K562 (cell line): ENCODE data around the gene MIP. TPM values are rescaled to one million over a fixed set of nuclear protein-coding genes. Genes with fewer than 3 reads are reported as not detected.
A peak's percentile ranks its signal among the peaks of the same experiment; 100 is the strongest.

ENCODE experiments used
- BHLHE40 ChIP-seq: IDR thresholded peaks from 2 replicates; pipeline ENCODE4 v1.6.1; 2011; ENCODE audit warnings: low read length, improper control_type of control experiment
- E2F8 ChIP-seq: fragments of 450-650 bp; IDR thresholded peaks from 2 replicates; pipeline ENCODE4 v1.7.1; 2018; ENCODE audit warnings: mild to moderate bottlenecking, low read depth; ENCODE audit not compliant: partially characterized antibody
- ELK1 ChIP-seq: sonication (generic); formaldehyde crosslinking; IDR thresholded peaks from 2 replicates; pipeline ENCODE4 v1.8.1; 2022; ENCODE audit warnings: missing genetic modification reagents
- GATAD2A ChIP-seq: fragments of 450-650 bp; IDR thresholded peaks from 2 replicates; pipeline ENCODE4 v1.6.1; 2017
- HLTF ChIP-seq: fragments of 450-650 bp; IDR thresholded peaks from 2 replicates; pipeline ENCODE4 v1.6.1; 2016
- MAFG ChIP-seq: fragments of 450-650 bp; conservative IDR thresholded peaks from 2 replicates; pipeline ENCODE4 v1.6.1; 2016; ENCODE audit warnings: missing genetic modification characterization, missing compliant biosample characterization
- MAFK ChIP-seq: IDR thresholded peaks from 2 replicates; pipeline ENCODE4 v1.6.1; 2011; ENCODE audit warnings: low read length, improper control_type of control experiment
- PURB ChIP-seq: sonication (generic); formaldehyde crosslinking; IDR thresholded peaks from 2 replicates; pipeline ENCODE4 v1.9.0; 2021; ENCODE audit warnings: low read depth, mild to moderate bottlenecking, missing genetic modification reagents
- RBM14 ChIP-seq: fragments of 200-400 bp; formaldehyde crosslinking; IDR thresholded peaks from 2 replicates; pipeline ENCODE4 v1.6.1; 2018; ENCODE audit warnings: low read depth, mild to moderate bottlenecking, low read length, moderate library complexity, borderline replicate concordance; ENCODE audit not compliant: insufficient read depth
- RBM34 ChIP-seq: fragments of 200-400 bp; formaldehyde crosslinking; IDR thresholded peaks from 2 replicates; pipeline ENCODE4 v1.6.1; 2018; ENCODE audit warnings: low read length, borderline replicate concordance; ENCODE audit not compliant: insufficient read depth
- RUNX1 ChIP-seq: sonication (generic); IDR thresholded peaks from 2 replicates; pipeline ENCODE4 v1.6.1; 2016; ENCODE audit warnings: antibody characterized with exemption, low read depth
- TCF7 ChIP-seq: sonication (generic); IDR thresholded peaks from 2 replicates; pipeline ENCODE4 v1.6.1; 2016; ENCODE audit warnings: antibody characterized with exemption, borderline replicate concordance
- USF1 ChIP-seq: sonication (generic); formaldehyde crosslinking; IDR thresholded peaks from 2 replicates; pipeline ENCODE4 v1.9.0; 2022; ENCODE audit warnings: mild to moderate bottlenecking, missing genetic modification reagents
- ZBTB12 ChIP-seq: fragments of 250-450 bp; sonication (Bioruptor Pico); IDR thresholded peaks from 2 replicates; pipeline ENCODE4 v1.4.0; 2020
- ZNF232 ChIP-seq: sonication (generic); formaldehyde crosslinking; IDR thresholded peaks from 2 replicates; pipeline ENCODE4 v1.8.0; 2022; ENCODE audit warnings: mild to moderate bottlenecking, missing genetic modification reagents
- ZNF551 ChIP-seq: fragments of 250-450 bp; sonication (Bioruptor Pico); IDR thresholded peaks from 2 replicates; pipeline ENCODE4 v1.5.0; 2021; ENCODE audit warnings: mild to moderate bottlenecking, moderate library complexity
- ZNF609 ChIP-seq: sonication (generic); formaldehyde crosslinking; IDR thresholded peaks from 2 replicates; pipeline ENCODE4 v1.8.1; 2023; ENCODE audit warnings: missing genetic modification reagents, mild to moderate bottlenecking, borderline replicate concordance
- polyA plus RNA-seq, 8 experiments: library from polyadenylated mRNA; depleted of rRNA in 4 of 8; stranded (reverse) in 5 of 8; unstranded in 3 of 8; fragments of >200 nt; fragmentation: Nextera tagmentation in 2 of 8; fragmentation: Illumina TruSeq in 1 of 8; extraction: Ambion mirVana in 2 of 8; extraction: Trizol in 1 of 8; gene quantifications; 2 replicates each; pipeline versions ENCODE4 v1.2.1 to v1.2.3, GENCODE V29; 2011 to 2014; ENCODE audit warnings: inconsistent platforms in 1 of 8, missing spikeins in 1 of 8
- total RNA-seq, 7 experiments: library from RNA; depleted of rRNA in 6 of 7; stranded (reverse); fragments of >200 nt in 6 of 7; fragmentation: Illumina TruSeq in 2 of 7; extraction: Trizol in 2 of 7; gene quantifications; 2 replicates each; pipeline versions ENCODE4 v1.2.1 to v1.2.3, GENCODE V29; 2011 to 2021; ENCODE audit warnings: low replicate concordance in 1 of 7

The MIP gene
- total and polyA plus RNA-seq, 9 of the 15 experiments (the other 6 are each of a cell fraction or from before 2014, with no cell fraction given) = 0.09 to 0.36 (median 0.19) TPM; not detected in 5

- no peak for TF ChIP-seq ZNF609 (CRISPR knock-in tag)
- no peak for TF ChIP-seq ZNF551 (CRISPR knock-in tag)
- TF ChIP-seq MAFG = no peak
- no peak for TF ChIP-seq ZNF232 (CRISPR knock-in tag)
- TF ChIP-seq ELK1 = no peak
- TF ChIP-seq RBM34 = no peak
- TF ChIP-seq E2F8 = peak; percentile 99
- TF ChIP-seq HLTF = no peak
- TF ChIP-seq ZBTB12 (CRISPR knock-in tag) = no peak
- TF ChIP-seq PURB (CRISPR knock-in tag) = no peak
- no peak for TF ChIP-seq TCF7
- 0 out of 2 replicates have a peak, but pooled peaks have one; percentile 27 for TF ChIP-seq GATAD2A
- TF ChIP-seq RUNX1 = no peak
- no peak for TF ChIP-seq RBM14
- TF ChIP-seq BHLHE40 = peak; percentile 87
- TF ChIP-seq MAFK = no peak
- peak; percentile 96 for TF ChIP-seq USF1 (CRISPR knock-in tag)
Observed at GRCh38 chr12:56448860-56449621, 5.4 kb downstream of the MIP start, which contains the start of gene TIMELESS (continued).
